Measurements from ENCODE around the gene ACBD6. TPM values are rescaled to one million over a fixed set of nuclear protein-coding genes. Genes with fewer than 3 reads are reported as not detected.
"Not testable (repeated sequence)": the region's sequence is repeated elsewhere in the genome, so short reads cannot be mapped to it uniquely, and the experiment has no call there.

ACBD6 gene
- total RNA-seq, 1 experiment from 2014 or later: 141 TPM

DNA sequence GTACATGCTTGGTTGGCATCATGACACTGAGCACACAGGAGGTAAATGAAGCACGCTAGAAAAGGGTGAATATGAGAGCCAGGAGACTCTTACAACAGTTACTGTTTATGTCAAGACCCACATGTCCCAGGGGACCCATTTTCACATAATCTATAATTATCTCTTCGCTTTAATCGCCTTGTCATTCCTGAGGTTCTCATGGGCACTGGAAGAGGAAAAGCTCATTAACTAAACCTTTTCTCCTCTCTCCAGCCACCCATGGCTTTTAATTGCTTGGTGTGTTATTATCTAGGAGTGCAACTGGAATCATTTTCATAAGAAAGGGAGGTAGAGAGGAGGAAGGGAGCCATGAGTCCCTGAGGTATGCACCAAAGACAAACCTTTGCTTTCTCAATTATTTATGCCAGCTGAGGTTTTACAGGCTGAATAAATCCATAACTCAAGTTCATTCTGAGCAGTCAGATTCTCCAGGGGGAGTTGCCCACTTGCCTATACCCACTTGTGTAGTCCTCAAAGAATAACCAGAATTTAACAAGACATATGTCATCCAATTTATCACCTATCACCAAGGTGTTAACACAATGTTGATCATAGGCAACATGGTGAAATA, 77.4 kb downstream of the ACBD6 start:
- DNase-seq (ENCODE audit: extremely low read depth, low read depth): no peak

DNA sequence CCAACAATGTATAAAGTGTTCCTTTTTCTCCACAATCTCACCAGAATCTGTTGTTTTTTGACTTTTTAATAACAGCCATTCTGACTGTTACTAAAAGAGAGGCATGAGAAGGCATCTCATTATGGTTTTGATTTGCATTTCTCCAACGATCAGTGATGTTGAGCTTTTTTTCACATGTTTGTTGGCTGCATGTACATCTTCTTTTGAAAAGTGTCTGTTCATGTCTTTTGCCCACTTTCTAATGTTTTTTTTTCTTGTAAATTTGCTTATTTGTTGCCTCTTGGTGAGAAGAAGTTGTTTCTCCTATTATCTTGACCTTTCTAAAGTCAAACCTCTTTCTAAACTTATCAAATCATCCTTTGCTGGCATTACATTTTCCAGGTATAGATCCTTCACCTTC, 80.8 kb downstream of the ACBD6 start:
- no peak for DNase-seq (ENCODE audit: extremely low read depth, low read depth)

DNA sequence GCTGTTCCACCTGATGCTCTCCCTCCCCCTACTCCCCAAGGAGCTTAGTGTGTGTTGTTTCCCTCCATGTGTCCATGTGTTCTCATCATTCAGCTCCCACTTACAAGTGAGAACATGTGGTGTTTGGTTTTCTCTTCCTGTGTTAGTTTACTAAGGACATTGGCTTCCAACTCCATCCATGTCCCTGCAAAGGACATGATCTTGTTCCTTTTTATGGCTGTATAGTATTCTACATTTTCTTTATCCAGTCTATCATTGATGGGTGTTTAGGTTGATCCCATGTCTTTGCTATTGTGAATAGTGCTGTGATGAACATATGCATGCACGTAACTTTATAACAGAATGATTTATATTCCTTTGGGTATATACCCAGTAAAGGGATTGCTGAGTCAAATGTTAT, 81.2 kb downstream of the ACBD6 start:
- not testable (repeated sequence) for DNase-seq (ENCODE audit: extremely low read depth, low read depth)

DNA sequence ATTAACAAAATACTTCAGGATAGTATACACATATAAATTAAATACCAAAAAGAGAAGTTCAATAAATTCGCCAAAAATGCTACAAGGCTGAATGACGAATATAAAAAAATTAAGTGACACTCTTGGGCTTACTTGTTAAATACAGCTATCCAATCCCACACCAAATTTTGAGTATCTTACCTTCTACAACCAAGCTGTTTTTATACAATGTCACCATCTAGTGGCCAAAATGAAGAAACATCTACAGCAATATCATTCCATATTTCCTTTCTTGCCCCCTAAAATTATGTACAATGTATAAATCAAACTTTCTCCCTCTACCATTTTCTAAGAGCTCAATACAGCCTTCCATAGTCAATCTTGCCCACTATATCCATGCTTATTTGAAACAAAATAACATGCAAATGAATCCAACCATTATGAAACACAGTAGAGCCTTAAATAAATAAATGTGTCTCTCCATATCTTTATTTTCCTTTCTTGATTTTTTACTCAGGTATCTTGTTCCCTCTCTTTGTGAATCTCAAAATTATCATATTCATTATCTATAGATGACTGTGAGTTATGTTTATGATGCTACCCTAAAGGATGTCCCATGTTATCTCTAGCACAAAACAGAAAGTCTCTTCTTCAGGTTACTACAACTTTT, 86.3 kb downstream of the ACBD6 start:
- DNase-seq (ENCODE audit: extremely low read depth, low read depth): peak; percentile 33

DNA sequence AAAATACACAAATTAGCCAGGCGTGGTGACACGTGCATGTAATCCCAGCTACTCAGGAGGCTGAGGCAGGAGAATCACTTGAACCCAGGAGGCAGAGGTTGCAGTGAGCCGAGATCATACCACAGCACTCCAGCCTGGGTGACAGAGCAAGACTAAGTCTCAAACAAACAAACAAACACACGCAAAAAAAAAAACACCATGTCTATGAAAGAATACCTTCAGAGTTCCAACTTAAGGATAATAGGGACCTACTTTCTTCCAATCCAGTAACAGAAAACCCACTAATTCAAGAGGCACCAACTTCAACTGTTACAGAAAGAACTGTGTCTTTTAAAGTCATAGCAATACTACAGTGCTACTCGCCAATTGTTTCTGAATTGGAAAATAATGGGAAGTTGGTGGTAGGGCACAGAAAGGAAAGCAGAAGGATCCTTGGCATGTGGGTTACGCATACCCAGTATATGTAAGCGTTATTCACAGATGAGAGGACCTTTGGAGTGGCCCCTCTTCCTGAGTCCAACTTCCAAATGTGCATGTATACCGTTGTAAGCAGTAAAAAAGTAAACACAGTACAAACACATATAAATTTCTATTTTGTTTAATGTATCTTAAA, 87.0 kb downstream of the ACBD6 start:
- DNase-seq (ENCODE audit: extremely low read depth, low read depth): no peak

DNA sequence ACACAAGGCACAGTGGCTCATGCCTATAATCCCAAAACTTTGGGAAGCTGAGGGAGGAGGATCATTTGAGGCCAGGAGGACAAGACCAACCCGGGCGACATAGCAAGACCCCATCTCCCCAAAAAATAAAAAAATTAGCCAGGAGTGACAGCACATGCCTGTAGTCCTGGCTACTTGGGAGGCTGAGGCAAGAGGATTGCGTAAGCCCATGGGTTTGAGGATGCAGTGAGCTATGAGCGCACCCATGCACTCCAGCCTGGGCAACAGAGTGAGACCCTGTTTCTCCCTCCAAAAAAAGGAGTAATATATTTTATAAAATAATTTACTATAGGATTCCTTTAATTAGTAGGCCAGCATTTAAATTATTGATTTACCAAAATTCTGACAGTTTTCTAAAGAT, 89.8 kb downstream of the ACBD6 start:
- no peak for DNase-seq (ENCODE audit: extremely low read depth, low read depth)

DNA sequence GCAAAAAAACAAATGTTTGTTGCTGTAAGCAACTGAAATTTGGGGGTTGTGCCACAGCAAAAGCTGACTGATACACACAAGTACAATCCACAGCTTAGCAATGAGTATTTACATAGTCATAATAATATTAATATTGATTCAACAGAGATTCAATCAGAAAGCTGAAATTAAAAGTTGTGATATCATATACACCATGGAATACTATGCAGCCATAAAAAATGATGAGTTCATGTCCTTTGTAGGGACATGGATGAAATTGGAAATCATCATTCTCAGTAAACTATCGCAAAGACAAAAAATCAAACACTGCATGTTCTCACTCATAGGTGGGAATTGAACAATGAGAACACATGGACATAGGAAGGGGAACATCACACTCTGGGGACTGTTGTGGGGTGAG, 94.2 kb downstream of the ACBD6 start:
- not testable (repeated sequence) for DNase-seq (ENCODE audit: extremely low read depth, low read depth)

DNA sequence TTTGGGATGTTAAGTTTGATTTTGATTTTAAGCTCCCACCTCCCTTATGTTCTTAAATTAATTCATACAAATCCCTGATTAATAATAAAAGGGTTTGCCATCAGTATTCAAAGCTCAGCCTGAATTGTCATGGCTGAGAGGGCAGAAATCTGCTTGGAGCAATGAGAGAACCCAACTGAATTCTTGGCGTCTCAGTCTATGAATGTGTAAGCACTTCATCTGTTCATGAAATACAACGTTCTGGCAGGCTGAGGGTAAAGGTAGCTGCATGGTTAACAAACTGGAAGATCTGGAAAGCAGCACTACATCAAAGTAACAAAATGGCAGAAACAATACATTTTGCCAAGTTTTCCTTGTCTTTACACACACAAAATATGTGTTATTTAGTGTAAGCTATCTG, 95.3 kb downstream of the ACBD6 start:
- DNase-seq (ENCODE audit: extremely low read depth, low read depth): no peak

DNA sequence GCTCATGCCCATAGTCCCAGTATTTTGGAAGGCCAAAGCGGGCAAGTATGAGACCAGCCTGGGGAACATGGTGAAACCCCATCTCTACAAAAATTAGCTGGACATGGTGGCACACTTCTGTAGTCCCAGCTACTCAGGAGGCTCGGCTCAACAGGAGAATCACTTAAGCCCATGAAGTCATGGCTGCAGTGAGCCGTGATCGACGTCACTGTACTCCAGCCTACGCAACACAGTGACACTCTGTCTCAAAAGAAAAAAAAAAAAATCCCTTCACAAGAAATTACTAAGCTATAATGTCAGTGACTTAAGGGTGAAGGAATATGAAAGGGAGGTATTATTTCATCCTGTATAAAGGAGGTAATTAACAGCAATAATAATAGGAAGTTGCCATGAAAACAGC, 99.8 kb downstream of the ACBD6 start:
- DNase-seq (ENCODE audit: extremely low read depth, low read depth): no peak

DNA sequence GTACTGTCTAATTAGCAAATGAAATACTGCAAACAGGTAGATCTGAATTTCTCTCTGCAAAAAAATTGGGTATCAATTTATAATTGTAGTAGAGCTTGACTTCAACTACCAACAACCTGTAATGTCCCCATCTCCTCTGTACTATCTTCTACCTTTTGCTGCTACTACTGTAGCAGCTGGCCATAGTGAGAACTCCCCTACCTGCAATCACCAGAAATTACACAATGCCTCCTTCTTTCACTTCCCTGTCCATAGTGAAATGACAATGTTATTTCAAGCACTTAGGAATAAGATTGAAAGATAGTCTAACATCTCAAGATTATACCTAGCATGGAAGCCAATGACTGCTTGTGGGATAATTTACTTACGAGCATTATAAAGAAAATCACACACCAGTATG, 100.4 kb downstream of the ACBD6 start:
- DNase-seq (ENCODE audit: extremely low read depth, low read depth): no peak

DNA sequence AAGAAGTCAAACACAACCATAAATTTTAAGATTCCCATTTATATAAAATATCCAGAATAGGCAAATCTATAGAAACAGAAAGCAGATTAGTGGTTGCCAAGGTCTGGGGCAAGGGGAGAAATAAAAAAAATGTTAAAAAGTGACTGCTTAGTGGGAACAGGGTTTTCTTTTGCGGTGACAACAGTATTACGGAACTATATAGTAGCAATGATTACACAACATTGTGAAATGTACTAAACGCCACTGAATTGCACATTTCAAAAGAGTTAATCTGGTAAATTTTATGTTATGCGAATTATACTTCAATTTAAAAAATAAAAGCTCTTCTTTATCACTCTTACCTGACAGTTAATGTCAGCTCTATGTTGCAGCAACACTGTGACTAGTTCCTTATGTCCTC, 105.2 kb downstream of the ACBD6 start:
- no peak for DNase-seq (ENCODE audit: extremely low read depth, low read depth)

DNA sequence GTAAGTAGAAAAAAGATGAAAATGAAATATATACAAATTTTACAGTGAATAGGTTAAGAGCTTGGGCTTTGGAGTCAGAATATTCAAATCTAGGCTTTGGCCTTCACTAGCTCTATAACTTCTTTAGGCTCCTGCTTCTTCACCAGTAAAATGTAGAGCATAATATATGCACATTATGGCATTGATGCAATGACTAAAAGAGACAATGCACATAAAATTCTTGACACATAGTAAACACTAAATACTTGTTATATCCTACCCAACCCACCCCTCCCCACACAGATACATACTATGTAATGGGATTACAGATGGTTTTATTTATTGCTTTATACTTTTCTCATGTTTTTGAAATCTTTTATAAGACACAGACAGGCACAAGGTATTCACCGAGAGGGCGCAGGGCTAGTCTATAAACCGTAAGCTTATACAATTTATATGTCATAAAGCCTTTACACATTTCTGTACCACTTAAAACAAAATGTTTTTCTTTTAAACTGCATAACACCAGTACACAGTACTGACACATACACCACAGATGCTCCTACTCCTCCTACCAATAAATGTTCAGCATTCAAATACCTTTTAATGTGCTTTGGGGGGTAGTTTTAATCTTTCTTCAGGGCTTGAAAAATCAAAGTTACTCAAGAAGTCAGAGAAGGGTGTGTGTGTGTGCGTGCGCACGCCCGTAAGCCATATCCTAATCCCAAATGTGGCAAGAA, 109.8 kb downstream of the ACBD6 start:
- no peak for DNase-seq (ENCODE audit: extremely low read depth, low read depth)

DNA sequence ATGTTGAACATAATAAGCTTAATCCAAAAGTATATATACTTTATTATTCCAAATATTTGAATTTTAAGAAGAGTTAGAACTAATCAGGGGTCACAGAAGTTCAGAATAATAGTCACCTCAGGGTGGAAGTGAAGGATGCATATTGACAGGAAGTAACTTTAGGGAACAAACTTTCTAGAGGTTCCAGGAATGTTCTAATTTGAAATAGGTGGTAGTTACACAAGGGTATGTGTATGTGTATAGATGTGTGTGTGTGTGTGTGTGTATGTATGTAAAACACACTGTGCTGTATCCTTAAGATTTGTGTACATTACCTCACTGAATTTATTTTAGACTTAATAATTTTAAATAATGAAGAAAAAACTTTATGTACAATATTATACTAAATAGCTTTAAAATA, 110.4 kb downstream of the ACBD6 start:
- DNase-seq (ENCODE audit: extremely low read depth, low read depth): no peak

DNA sequence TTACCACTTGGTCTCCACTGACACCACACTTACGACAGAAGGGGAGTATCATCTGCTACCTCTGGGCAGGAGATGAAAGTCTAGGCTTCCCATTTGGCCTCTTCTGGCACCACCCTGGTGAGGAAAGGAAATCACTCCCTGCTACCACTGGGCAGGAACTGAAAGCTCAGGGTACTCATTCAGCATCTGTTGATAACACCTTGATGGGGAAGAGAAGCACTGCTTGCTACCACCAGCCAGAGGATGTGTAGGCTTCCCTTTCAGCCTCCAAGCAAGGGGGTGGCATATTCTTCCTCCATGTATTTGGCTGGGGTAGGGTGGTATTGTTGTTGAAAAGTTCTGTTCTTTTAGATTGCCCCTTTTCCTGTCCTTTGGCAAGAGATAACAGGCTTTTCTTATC, 115.0 kb downstream of the ACBD6 start:
- DNase-seq (ENCODE audit: extremely low read depth, low read depth): no peak

DNA sequence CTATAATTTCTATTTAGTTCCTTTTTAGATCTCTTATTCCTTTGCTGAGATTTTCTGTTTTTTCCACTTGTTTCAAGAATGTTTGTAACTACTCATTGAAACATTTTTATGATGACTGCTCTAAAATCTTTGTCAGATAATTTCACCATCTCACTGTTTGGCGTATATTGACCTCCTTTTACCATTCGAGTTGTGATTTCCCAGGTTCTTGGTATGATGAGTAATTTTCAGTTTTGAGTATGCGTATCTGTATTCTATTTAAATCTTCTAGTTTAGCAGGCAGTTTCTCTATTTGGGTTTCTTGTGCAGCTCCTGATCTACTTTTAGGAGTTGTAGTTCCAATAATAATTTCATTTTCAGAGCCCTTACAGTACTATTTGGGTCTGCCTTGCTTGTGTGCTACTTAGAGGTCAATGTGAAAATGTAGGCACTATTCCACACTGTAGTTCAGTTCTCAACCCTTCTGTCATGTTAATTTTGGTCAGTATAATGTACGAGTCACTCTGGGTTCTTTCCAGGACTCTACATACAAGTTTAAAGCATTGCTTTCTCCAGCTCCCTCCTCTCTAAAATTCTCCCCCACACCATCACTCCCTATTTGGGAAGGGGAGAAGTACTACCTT, 115.5 kb downstream of the ACBD6 start:
- no peak for DNase-seq (ENCODE audit: extremely low read depth, low read depth)

DNA sequence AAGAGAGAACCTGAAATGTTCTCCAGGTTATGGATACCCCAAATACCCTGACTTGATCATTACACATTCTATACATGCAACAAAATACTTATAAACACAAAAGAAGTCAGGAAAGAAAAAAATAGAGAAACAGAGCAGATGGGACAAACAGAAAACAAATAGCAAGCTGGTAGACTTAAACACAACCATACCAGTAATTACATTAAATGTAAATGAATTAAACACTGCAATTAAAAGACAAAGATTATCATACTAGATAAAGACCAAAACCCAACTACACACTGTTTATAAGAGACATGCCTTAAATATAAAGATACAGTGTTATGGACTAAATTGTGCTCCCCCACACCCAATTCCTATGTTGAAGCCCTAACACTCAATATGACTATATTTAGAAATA, 117.2 kb downstream of the ACBD6 start:
- DNase-seq (ENCODE audit: extremely low read depth, low read depth): no peak

DNA sequence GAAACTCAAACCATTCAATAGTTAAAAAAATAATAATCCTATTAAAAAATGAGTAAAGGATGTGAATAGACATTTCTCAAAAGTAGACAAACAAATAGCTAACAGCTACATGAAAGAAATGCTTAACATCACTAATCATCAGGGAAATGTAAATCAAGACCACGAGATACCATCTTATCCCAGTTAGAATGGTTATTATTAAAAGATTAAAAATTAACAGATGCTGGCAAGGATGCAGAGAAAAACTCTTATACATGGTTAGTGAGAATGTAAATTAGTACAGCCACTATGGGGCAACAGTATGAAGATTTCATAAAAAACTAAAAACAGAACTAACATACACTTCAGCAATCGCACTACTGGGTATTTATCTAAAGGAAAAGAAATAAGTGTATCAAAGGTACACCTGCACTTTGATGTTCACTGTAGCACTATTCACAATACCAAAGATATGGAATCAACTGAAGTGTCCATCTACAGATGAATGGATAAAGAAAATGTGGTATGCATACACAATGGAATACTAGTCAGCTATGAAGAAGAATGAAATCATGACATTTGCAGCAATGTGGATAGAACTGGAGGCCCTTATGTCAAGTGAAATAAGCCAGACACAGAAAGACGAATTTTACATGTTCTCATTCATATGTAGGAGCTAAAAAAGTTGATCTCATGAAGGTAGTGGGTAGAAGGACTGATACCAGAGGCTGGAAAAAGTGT, 117.9 kb downstream of the ACBD6 start:
- no peak for DNase-seq (ENCODE audit: extremely low read depth, low read depth)

DNA sequence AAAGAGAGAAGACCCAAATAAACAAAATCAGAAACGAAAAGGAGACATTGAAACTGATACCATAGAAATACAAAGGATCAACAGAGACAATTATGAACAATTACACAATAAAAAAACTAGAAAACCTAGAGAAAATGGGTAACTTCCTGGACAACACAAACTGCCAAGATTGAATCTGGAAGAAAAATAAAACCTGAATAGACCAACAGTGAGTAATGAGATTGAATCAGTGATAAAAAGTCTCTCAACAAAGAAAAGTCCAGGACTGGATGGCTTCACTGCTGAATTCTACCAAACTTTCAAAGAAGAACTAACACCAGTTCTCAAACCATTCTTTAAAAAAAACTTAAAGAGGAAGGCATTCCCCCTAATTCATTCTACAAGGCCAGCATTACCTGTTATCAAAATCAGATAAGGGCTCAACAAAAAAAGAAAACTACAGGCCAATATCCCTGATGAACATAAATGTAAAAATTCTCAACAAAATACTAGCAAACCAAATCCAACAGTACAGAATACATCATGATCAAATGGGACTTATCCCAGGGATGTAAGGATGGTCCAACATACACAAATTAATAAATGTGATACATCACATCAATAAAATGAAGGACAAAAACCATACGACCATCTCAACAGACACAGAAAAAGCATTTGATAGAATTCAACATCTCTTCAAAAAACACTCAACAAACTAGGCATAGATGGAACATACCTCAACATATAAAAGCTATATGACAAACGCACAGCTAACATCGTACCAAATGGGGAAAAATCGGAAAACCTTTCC, 119.9 kb downstream of the ACBD6 start:
- DNase-seq (ENCODE audit: extremely low read depth, low read depth): no peak

DNA sequence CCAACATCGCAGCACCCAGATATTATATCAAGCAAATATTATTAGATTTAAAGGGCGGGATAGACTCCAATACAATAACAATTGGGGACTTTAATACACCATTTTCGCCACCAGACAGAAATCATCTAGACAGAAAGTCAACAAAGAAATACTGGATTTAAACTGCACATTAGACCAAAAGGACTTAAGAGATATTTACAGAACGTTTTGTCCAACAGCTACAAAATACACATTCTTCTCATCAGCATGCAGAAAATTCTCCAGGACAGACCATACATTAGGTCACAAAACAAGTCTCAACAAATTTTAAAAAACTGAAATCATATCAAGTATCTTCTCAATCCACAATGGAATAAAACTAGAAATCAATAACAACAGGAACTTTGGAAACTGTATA, 121.2 kb downstream of the ACBD6 start:
- DNase-seq (ENCODE audit: extremely low read depth, low read depth): no peak

Measured in NCI-H460 (cell line).